Right atrium auricular region (tissue), 2 donors: ENCODE measurements around the gene CTAGE9. TPM values are rescaled to one million over a fixed set of nuclear protein-coding genes. Genes with fewer than 3 reads are reported as not detected.

Experiments used
- DNase-seq: peaks from one replicate; pipeline ENCODE4 v3.0.0-alpha.2; 2019; ENCODE audit warnings: low spot score
- H3K27ac ChIP-seq, 2 donors: fragments of 200-600 bp; sonication (generic); 1 replicate in 1 of 2; 2 replicates in 1 of 2; pipeline ENCODE4 v1.5.1; 2016 to 2019
- H3K27me3 ChIP-seq, 2 donors: fragments of 200-600 bp; sonication (generic); one replicate each; pipeline versions ENCODE4 v1.5.1 to v1.6.0; 2017 to 2019
- H3K36me3 ChIP-seq: fragments of 200-600 bp; sonication (generic); one replicate; pipeline ENCODE4 v1.5.1; 2016
- H3K4me1 ChIP-seq, 2 donors: fragments of 200-600 bp; sonication (generic); one replicate each; pipeline versions ENCODE4 v1.5.1 to v1.6.0; 2017 to 2019
- H3K4me3 ChIP-seq, 2 donors: fragments of 200-600 bp; sonication (generic); 1 replicate in 1 of 2; 2 replicates in 1 of 2; pipeline ENCODE4 v1.5.1; 2017 to 2019; ENCODE audit warnings: mild to moderate bottlenecking in 1 of 2, moderate library complexity in 1 of 2
- H3K9me3 ChIP-seq, 2 donors: fragments of 200-600 bp; sonication (generic); one replicate each; pipeline ENCODE4 v1.5.1; 2019
- CTCF ChIP-seq, 2 donors: fragments of 200-600 bp; sonication (generic); IDR thresholded peaks; one replicate each; pipeline ENCODE4 v1.5.1; 2019; ENCODE audit warnings: antibody characterized with exemption in 2 of 2
- total RNA-seq, 2 donors: library from RNA; depleted of rRNA; stranded (reverse); fragments of >200 nt; gene quantifications; one replicate each; pipeline ENCODE4 v1.1.0, GENCODE V29; 2016

Gene CTAGE9
- total RNA-seq, 2 donors from 2014 or later: not detected

- H3K27ac ChIP-seq: no peak overlapping the region
- no peak for TF ChIP-seq CTCF (IDR thresholded peaks at IDR 0.05)
- H3K36me3 ChIP-seq: no peaks in the 10 kb centered on the region
- H3K9me3 ChIP-seq: no peaks in the 10 kb centered on the region
- no peaks in the 10 kb centered on the region for H3K27me3 ChIP-seq
- H3K4me3 ChIP-seq: no peak overlapping the region
- no peak for DNase-seq
- H3K4me1 ChIP-seq: no peaks in the 10 kb centered on the region
These were observed 32.4 kb downstream of the CTAGE9 start for GRCh38 chr6:131678442-131678841.

- no peak overlapping the region for H3K27ac ChIP-seq
- H3K4me3 ChIP-seq: no peak overlapping the region
- no peak for DNase-seq
- H3K9me3 ChIP-seq: no peaks in the 10 kb centered on the region
- H3K4me1 ChIP-seq: no peaks in the 10 kb centered on the region
- no peaks in the 10 kb centered on the region for H3K36me3 ChIP-seq
- TF ChIP-seq CTCF (IDR thresholded peaks at IDR 0.05): no peak
- H3K27me3 ChIP-seq: no peaks in the 10 kb centered on the region
These were observed 37.6 kb downstream of the CTAGE9 start for GRCh38 chr6:131673184-131673583.

GRCh38 chr6:131669891-131670290 is 40.9 kb downstream of the CTAGE9 start:
- TF ChIP-seq CTCF (IDR thresholded peaks at IDR 0.05): no peak
- no peak overlapping the region for H3K27ac ChIP-seq

GRCh38 chr6:131663578-131664165 is 47.1 kb downstream of the CTAGE9 start:
- Histone ChIP-seq H3K36me3 (no peaks in the 10 kb centered on the region), H3K9me3 (no peaks in the 10 kb centered on the region), H3K27me3 (no peaks in the 10 kb centered on the region), H3K27ac (no peak overlapping the region), H3K4me3 (no peak overlapping the region), H3K4me1 (no peaks in the 10 kb centered on the region)
- TF ChIP-seq CTCF (IDR thresholded peaks at IDR 0.05): no peak
- DNase-seq: no peak

More at GRCh38 chr6:131669891-131670290, 40.9 kb downstream of the CTAGE9 start:
- Histone ChIP-seq H3K9me3 (no peaks in the 10 kb centered on the region), H3K4me3 (no peak overlapping the region), H3K27me3 (no peaks in the 10 kb centered on the region), H3K36me3 (no peaks in the 10 kb centered on the region), H3K4me1 (no peaks in the 10 kb centered on the region)
- DNase-seq: no peak

- TF ChIP-seq CTCF (IDR thresholded peaks at IDR 0.05): no peak
- no peaks in the 10 kb centered on the region for H3K4me1 ChIP-seq
- no peak overlapping the region for H3K4me3 ChIP-seq
- no peaks in the 10 kb centered on the region for H3K36me3 ChIP-seq
- no peak overlapping the region for H3K27ac ChIP-seq
- H3K9me3 ChIP-seq: no peaks in the 10 kb centered on the region
- no peaks in the 10 kb centered on the region for H3K27me3 ChIP-seq
- DNase-seq: no peak
These were observed 50.6 kb downstream of the CTAGE9 start for GRCh38 chr6:131660195-131660594.

Other genes with a start within 250 kb of the CTAGE9 start
- 1 to 10 TPM in 1 of 2 donors, under 1 TPM in 1; 0.30 to 1.1 TPM for gene ARG1, start 137.8 kb downstream of the CTAGE9 start, total RNA-seq
- 10 to 100 TPM; 10.5 to 11.7 TPM for gene MED23, start 82.8 kb downstream of the CTAGE9 start, total RNA-seq
- gene ENPP3, start 73.7 kb downstream of the CTAGE9 start, total RNA-seq: under 1 TPM in 1 of 2 donors, not detected in 1; 0.16 TPM
- gene OR2A4, start 9.6 kb downstream of the CTAGE9 start, total RNA-seq: not detected
- gene ENPP1, start 97.0 kb upstream of the CTAGE9 start, total RNA-seq: 1 to 10 TPM; 3.4 to 5.5 TPM
- gene CCN2, start 240.4 kb upstream of the CTAGE9 start, total RNA-seq: 100 to 1,000 TPM; 203 to 356 TPM